Ovary (tissue), 3 donors: ENCODE results near the gene SULT1C3.

Source experiments
- CTCF ChIP-seq, 3 donors: fragments of 450-650 bp in 2 of 3; fragments of 200-600 bp in 1 of 3; IDR thresholded peaks; one replicate each; pipeline versions ENCODE4 v1.5.1 to v1.8.0; 2016 to 2022; ENCODE audit warnings: antibody characterized with exemption in 3 of 3, mild to moderate bottlenecking in 1 of 3
- POLR2A ChIP-seq: fragments of 450-650 bp; IDR thresholded peaks from one replicate; pipeline ENCODE4 v1.6.1; 2017; ENCODE audit warnings: antibody characterized with exemption, mild to moderate bottlenecking, moderate library complexity
- donor health status: DM: no; HTN: no; CAD: no.

- TF ChIP-seq POLR2A, result no peak
- TF ChIP-seq CTCF (IDR thresholded peaks at IDR 0.05), result no peak
Observed at GRCh38 chr2:108240966-108241365, 1.2 kb downstream of the SULT1C3 start.
